ENCODE data around the gene ANAPC4.

GRCh38 chr4:25454476-25454875 is 77.4 kb downstream of the ANAPC4 start:
- TF ChIP-seq CTCF (conservative IDR thresholded peaks at IDR 0.05 in 1 of 2, IDR thresholded peaks at IDR 0.05 in 1 of 2; ENCODE audit: extremely low read depth in 1 of 2, insufficient read depth in 1 of 2, low read depth in 1 of 2, low read length in 2 of 2) (no peak), EZH2 (IDR thresholded peaks at IDR 0.05; ENCODE audit: borderline replicate concordance, low read length) (no peak)
